SKM-1 treated with dmso at 0.1 percent for 144 hours (cell line): ENCODE results near the gene FAIM2.
"Not testable (repeated sequence)": the region's sequence is repeated elsewhere in the genome, so short reads cannot be mapped to it uniquely, and the experiment has no call there.

ENCODE experiments used
- DNase-seq: peaks from one replicate; lab custom pipeline; 2025; ENCODE audit not compliant: unreplicated experiment; lab: John Stamatoyannopoulos, UW

FAIM2 gene

GRCh38 chr12:49881415-49882247, 22.1 kb downstream of the FAIM2 start:
- no peak for DNase-seq

DNA sequence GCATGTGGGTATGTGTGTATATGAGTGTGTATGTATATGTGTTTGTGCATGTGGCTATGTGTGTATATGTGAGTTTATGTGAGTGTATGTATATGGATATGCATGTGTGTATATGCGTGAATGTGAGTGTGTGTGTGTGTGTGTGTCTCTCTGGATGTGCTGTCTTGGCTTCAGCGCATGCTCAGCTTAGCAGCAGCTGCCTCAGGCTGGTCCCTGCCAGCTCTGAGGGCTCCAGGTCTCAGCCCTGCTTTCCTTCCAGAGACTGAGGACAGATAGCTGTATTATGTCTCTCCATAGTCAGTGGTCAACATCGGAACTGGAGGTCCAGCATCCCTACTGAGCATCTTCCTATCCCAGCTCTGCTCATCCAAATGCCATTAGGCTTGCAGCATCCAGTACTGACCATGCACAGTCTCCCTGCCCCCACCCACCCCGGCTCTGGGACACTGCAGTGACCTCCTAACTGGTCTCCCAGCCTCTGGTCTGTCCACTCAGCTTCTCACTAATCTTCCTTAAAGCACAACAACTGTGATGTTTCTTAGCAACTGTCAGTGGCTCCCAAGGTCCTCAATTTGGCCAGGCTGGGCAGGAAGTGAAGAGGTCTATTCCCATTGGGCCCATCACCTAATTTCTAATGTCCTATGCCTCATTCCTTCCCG, 22.8 kb downstream of the FAIM2 start:
- no peak for DNase-seq

GRCh38 chr12:49879065-49879464, 24.6 kb downstream of the FAIM2 start:
- DNase-seq: not testable (repeated sequence)

- no peak for DNase-seq
Observed at GRCh38 chr12:49878021-49878420, 25.7 kb downstream of the FAIM2 start.

DNA sequence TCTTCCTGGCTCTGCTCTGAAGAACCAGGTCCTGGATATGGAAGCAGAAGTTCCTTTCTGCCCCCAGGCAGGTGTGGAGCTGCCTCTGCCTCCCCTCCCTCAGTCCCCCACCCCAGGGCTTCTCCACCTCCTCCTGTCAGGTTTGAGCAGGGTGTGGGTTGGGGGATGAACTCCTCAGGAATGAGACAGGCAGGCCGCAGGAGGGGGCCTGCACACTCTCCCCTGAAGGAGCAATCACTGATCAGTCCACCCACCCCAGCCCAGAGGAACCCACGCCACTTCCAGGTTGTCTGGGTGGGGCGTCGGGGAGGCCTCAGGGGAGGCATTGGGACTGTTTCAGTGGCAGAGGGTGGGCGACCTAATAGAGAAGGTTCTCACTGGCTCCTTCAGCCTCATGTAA, 26.6 kb downstream of the FAIM2 start:
- DNase-seq: no peak

DNA sequence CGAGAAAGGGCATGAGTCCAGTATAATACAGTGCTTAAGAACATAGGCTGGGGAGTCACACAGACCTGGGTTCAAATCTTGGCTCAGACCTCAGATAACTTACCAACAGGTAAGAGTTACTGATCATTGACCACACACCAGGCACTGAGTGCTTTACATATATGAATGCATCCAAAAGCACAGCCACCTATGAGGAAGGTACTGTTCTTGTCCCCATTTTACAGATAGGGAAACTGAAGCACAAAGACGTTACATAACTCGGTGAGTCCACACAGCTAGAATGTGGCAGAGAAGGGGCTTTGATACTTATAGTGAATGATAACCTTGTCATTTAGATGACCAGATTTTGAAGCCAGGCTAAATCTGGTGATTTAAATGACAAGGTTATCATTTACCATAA, 27.6 kb downstream of the FAIM2 start:
- no peak for DNase-seq

GRCh38 chr12:49875115-49875720, 28.5 kb downstream of the FAIM2 start:
- no peak for DNase-seq

GRCh38 chr12:49874142-49874897, 29.4 kb downstream of the FAIM2 start:
- DNase-seq: no peak

DNA sequence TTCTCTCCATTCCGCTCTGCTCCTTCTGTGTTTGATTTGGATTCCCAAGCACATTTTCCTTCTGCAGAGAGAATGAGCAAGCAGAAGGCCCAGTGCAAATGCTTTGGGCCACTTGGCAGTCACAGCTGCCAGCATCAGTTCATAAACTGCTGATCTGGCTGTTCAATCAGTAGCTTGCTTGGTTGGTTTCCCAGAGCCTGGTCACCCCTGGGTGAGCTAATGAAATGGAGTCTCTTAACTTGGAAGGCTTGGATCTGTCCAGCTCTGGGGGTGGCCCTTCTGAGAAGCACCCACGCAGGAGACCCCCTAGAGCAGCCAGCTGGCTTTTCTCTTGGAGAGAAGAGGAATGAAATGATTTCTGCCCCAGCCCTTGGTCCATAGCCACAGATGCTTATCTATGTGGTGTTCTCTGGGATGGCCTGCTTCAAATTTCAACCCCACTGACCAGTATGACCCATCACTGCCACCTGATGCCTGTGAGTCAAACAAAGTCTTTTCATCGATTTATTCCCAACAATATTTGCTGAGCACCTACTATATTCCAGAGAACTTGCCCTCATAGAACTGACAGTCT, 30.3 kb downstream of the FAIM2 start:
- no peak for DNase-seq

- DNase-seq: no peak
Observed at GRCh38 chr12:49872781-49873181, 30.9 kb downstream of the FAIM2 start.

GRCh38 chr12:49872381-49872780, 31.3 kb downstream of the FAIM2 start:
- DNase-seq: no peak

- not testable (repeated sequence) for DNase-seq
Observed at GRCh38 chr12:49871811-49872251, 31.9 kb downstream of the FAIM2 start.

DNA sequence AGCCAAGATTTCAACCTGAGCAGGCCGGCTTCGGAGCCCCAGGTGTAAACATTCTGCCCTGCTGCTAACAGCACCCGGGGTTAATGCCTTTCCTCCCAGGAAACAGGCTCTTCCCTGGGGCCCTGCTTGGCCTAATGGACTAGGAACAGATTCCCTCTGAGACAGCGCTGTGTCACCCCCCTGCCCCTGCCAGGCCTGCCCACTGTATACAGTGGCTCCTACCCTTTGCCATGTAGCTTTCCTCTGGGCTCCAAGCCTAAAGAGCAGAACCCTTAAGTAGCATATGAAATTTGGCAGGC, 32.5 kb downstream of the FAIM2 start:
- no peak for DNase-seq

DNA sequence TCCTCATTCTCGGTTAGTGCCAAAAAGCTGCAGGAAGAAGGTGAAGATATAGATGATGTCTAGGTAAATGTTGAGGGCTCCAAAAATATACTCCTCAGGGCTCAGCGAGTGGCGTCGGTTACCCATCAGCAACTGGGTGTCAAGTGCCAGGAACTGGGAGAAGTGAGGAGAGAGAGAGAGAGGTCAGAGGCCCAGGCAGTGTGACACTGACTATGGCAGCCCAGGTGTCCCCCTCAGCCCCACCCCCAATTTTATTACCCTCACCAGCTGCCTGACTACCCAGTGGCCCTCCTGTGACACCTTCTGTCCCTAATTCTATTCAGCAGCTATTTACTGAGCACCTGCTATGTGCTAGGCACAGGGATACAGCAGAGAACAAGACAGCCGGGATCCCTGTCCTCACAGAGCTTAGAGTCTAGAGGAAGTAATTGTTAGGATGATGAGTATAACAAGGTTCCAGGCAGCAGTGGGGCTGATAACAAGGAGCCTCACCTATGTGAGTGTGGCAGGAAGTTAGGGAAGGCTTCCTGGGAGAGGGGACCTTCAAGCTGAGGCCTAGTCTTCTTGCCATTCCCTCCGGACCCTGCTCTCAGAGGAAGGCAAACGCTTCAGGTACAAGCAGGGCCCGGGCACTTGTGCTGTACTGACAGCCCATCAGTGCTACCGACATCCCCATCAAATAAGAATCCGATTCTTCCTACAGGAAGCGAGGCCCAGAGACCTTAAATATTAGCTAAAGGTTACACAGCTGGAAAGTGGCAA, 33.0 kb downstream of the FAIM2 start:
- no peak for DNase-seq

DNA sequence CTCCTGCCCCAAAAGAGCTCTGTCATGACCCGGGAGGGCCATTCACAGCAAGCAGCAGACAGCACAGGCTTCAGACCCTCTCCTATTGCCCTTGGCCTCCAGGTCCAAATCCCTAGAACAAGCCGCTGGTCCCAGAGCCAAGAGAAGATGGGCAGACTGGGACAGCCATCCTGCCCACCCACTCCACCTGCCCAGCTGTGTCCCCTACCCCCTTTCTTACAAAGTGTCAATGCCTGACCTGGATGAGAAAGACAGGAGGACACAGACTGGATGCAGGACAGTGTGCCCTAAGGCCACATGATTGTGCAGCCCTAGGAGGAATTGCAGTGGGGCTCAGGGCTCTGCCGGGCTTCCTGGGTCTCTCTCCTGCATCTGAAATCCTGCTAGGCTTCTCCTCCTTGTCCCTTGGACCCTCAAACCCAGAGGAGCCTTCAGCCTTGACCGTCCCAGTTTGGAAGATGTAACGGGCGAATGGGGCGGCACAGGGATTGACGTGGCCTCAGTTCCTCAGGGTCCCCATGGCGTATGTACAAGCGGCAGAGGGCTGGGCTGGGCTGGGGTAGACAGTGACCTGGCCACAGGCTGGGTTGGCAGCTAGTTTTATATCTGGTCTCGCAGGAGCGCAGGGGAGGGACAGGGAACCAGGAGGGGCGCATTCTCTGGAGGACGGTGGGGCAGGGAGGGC, 33.7 kb downstream of the FAIM2 start:
- DNase-seq: no peak

GRCh38 chr12:49868952-49869815, 34.5 kb downstream of the FAIM2 start:
- DNase-seq: no peak

DNA sequence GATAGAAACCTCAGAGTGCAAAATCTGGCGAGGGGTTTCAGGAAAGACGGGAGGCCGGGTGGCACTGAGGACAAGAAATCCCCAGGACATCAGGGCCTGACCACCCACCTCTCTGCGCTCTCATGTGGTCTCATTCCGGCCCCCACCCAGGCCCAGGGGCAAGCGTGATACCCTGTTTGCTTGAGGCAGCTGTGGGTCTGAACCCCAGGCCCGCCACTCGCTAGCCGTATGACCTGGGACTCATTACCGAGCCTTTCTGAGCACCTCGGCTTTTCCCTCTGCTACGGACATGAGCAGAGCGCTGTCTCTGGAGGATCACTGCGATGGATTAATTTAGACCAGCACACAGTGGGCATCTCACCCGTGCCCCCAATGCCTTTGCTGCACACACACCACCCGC, 35.3 kb downstream of the FAIM2 start:
- no peak for DNase-seq

- no peak for DNase-seq
Observed at GRCh38 chr12:49867570-49868341, 35.9 kb downstream of the FAIM2 start.
